Endodermal cell (in vitro differentiated cells): ENCODE results near the gene ENHO. TPM values are rescaled to one million over a fixed set of nuclear protein-coding genes. Genes with fewer than 3 reads are reported as not detected.
A peak's percentile ranks its signal among the peaks of the same experiment; 100 is the strongest.

Experiments used
- DNase-seq: peaks from one replicate; pipeline ENCODE4 v3.0.0-alpha.2; 2017
- H3K27ac ChIP-seq: 2 replicates; pipeline ENCODE4 v1.5.1; 2013; ENCODE audit warnings: mild to moderate bottlenecking, low read depth, low read length, moderate library complexity
- H3K27me3 ChIP-seq: 2 replicates; pipeline ENCODE4 v1.6.1; 2013; ENCODE audit warnings: mild to moderate bottlenecking, low read length, moderate library complexity; ENCODE audit not compliant: insufficient read depth, control insufficient read depth, poor library complexity, severe bottlenecking
- H3K36me3 ChIP-seq: 2 replicates; pipeline ENCODE4 v1.7.0; 2013; ENCODE audit warnings: mild to moderate bottlenecking, low read length, moderate library complexity; ENCODE audit not compliant: control insufficient read depth, insufficient read depth
- H3K4me1 ChIP-seq: one replicate; pipeline ENCODE4 v1.7.0; 2013; ENCODE audit warnings: low read length; ENCODE audit not compliant: control insufficient read depth, insufficient read depth
- H3K4me3 ChIP-seq: 2 replicates; pipeline ENCODE4 v1.5.1; 2013; ENCODE audit warnings: mild to moderate bottlenecking, low read length, moderate library complexity
- H3K9ac ChIP-seq: 2 replicates; pipeline ENCODE4 v1.6.1; 2013; ENCODE audit warnings: mild to moderate bottlenecking, low read length, moderate library complexity; ENCODE audit not compliant: poor library complexity, severe bottlenecking; ENCODE audit errors: extremely low read depth
- H3K9me3 ChIP-seq: 2 replicates; pipeline ENCODE4 v1.6.1; 2013; ENCODE audit warnings: mild to moderate bottlenecking, low read length, moderate library complexity; ENCODE audit not compliant: control insufficient read depth
- H3K27ac Mint-ChIP-seq: 2 replicates; pipeline ENCODE4 v1.8.0; 2020; ENCODE audit warnings: mixed read lengths
- H3K27me3 Mint-ChIP-seq: 2 replicates; pipeline ENCODE4 v1.8.0; 2021; ENCODE audit warnings: mild to moderate bottlenecking, mixed read lengths; ENCODE audit not compliant: insufficient read depth
- H3K36me3 Mint-ChIP-seq: 2 replicates; pipeline ENCODE4 v1.8.0; 2020; ENCODE audit warnings: low read depth, mixed read lengths
- H3K4me1 Mint-ChIP-seq: 2 replicates; pipeline ENCODE4 v1.8.0; 2020; ENCODE audit warnings: mixed read lengths
- H3K4me3 Mint-ChIP-seq: 2 replicates; pipeline ENCODE4 v1.8.0; 2020; ENCODE audit warnings: mild to moderate bottlenecking, moderate library complexity, mixed read lengths
- H3K9me3 Mint-ChIP-seq: 2 replicates; pipeline ENCODE4 v1.8.0; 2020; ENCODE audit warnings: mild to moderate bottlenecking, mixed read lengths
- WGBS, 2 experiments: methylation state at CpG; one replicate each; pipeline versions ENCODE4 v1.1.5 to v1.1.7; 2013; ENCODE audit warnings: missing lambda C conversion rate in 2 of 2, mixed read lengths in 1 of 2; ENCODE audit not compliant: insufficient coverage in 1 of 2, insufficient read length in 1 of 2; 5-methylcytosine and 5-hydroxymethylcytosine counted together
- total RNA-seq, 2 donors: library from RNA; stranded (reverse); fragmentation: NEBNext Ultra II Directional in 1 of 2; extraction: Animal tissue kit (Norgen Biotek cat#: 25700) in 1 of 2; gene quantifications; 2 replicates in 1 of 2; 3 replicates in 1 of 2; pipeline ENCODE4 v1.2.1, GENCODE V29; 2021
- TF ChIP-seq, protein P1 (sequence below): fragments of 200-600 bp; sonication (generic); conservative IDR thresholded peaks from 2 replicates; pipeline ENCODE4 v1.5.0; 2021; ENCODE audit warnings: antibody characterized with exemption, mild to moderate bottlenecking

ENHO gene
- total RNA-seq, 2 donors from 2014 or later: 7.1 to 14.5 TPM

DNA sequence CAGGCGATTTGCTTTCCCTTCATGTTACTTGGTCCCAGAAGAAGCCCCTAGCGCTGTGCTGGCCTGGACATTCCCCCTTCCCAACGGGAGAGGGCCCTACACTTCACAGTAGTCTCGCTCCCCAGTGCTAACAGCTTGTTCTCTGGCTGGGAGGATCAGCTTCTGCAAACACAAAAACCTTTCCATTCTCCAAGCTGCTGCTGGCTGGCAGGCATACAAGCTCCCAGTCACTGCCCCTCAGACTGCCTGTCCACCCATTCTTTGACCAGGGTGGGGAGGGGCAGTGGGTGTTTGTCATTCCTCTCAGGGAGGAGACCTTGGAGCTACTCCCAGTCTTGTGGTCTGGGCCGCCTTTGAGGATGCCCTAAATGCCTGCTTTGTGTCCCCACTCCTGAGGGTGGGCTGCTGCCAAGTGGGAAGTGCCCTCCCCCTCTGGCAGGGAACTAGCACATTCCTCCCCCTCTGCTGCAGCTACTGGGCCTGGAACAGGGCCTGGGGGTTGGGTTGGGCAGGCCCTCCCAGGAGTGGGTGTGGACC, 20.8 kb downstream of the ENHO start:
- Histone ChIP-seq H3K27me3 (peaks cover 40% of the 10 kb centered on the region), H3K36me3 (no peaks in the 10 kb centered on the region), H3K4me3 (no peak overlapping the region), H3K9me3 (no peaks in the 10 kb centered on the region), H3K9ac (no peak overlapping the region), H3K27ac (no peak overlapping the region), H3K4me1 (no peaks in the 10 kb centered on the region)
- TF ChIP-seq, protein P1, sequence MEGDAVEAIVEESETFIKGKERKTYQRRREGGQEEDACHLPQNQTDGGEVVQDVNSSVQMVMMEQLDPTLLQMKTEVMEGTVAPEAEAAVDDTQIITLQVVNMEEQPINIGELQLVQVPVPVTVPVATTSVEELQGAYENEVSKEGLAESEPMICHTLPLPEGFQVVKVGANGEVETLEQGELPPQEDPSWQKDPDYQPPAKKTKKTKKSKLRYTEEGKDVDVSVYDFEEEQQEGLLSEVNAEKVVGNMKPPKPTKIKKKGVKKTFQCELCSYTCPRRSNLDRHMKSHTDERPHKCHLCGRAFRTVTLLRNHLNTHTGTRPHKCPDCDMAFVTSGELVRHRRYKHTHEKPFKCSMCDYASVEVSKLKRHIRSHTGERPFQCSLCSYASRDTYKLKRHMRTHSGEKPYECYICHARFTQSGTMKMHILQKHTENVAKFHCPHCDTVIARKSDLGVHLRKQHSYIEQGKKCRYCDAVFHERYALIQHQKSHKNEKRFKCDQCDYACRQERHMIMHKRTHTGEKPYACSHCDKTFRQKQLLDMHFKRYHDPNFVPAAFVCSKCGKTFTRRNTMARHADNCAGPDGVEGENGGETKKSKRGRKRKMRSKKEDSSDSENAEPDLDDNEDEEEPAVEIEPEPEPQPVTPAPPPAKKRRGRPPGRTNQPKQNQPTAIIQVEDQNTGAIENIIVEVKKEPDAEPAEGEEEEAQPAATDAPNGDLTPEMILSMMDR: peak; percentile 76
- Mint-ChIP-seq H3K36me3 (no peaks in the 10 kb centered on the region), H3K4me3 (no peak overlapping the region), H3K27ac (no peak overlapping the region), H3K9me3 (no peaks in the 10 kb centered on the region), H3K4me1 (peaks cover 17% of the 10 kb centered on the region), H3K27me3 (peaks cover 31% of the 10 kb centered on the region)
- peak; percentile 81 for DNase-seq
- 36 to 59% methylated on average over 3 to 5 of the region's 5 CpGs for WGBS, 2 experiments

DNA sequence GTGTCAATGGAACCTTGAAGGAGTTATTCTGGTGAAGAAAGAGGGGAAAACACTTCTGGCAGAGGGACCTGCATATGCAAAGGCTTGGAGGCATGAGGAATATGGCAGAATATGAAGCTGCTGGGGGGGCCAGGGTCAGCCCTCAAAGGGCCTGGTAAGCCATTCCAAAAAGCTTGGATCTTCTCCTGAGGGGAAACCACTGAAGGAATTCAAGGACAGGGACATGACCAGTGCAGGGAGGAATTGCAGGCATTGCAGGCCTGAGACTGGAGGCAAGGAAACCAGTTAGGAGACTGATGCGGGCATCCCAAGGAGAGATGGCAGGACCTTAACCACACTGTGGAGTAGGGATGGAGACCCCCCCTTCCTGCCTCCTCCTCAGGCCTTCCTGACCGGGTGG, 21.4 kb downstream of the ENHO start:
- WGBS, 2 experiments: 92 to 100% methylated on average over 1 to 2 of the region's 2 CpGs
- H3K27me3 Mint-ChIP-seq: peaks cover 26% of the 10 kb centered on the region
- no peaks in the 10 kb centered on the region for H3K9me3 Mint-ChIP-seq
- H3K4me1 ChIP-seq: no peaks in the 10 kb centered on the region
- H3K27ac Mint-ChIP-seq: no peak overlapping the region
- peaks cover 17% of the 10 kb centered on the region for H3K4me1 Mint-ChIP-seq
- H3K9me3 ChIP-seq: no peaks in the 10 kb centered on the region
- TF ChIP-seq, protein P1: no peak
- H3K4me3 Mint-ChIP-seq: no peak overlapping the region
- H3K27ac ChIP-seq: no peak overlapping the region
- H3K9ac ChIP-seq: no peak overlapping the region
- no peak for DNase-seq
- no peaks in the 10 kb centered on the region for H3K36me3 Mint-ChIP-seq
- H3K27me3 ChIP-seq: peaks cover 34% of the 10 kb centered on the region
- no peaks in the 10 kb centered on the region for H3K36me3 ChIP-seq
- H3K4me3 ChIP-seq: no peak overlapping the region

DNA sequence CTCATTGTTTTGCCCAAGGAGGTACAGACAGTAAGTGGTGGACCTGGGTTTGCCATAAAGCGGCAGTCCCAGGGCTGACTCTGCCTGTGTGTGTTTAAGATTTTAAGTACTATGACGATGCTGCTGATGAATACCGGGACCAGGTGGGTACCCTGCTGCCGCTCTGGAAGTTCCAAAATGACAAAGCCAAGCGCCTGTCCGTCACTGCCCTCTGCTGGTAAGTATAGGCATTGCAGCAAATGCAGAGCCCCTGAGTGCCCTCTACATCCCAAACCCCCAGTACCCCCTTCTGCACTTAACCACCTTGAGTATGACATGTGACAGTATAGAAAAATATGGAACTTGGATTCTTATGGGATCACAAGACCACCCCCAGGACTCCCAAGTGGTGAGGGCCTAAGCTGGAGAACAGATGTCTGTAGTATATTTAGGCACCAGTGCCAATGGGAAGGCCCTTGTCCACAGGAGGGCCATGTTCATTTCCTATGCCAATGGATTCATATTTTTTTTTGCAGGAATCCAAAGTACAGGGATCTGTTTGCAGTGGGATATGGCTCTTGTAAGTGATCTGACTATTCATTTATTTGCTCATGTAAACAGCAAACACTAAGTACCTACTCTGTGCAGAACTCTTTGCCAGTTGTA, 22.0 kb downstream of the ENHO start:
- Mint-ChIP-seq H3K36me3 (no peaks in the 10 kb centered on the region), H3K27ac (no peak overlapping the region), H3K4me1 (peaks cover 17% of the 10 kb centered on the region), H3K4me3 (no peak overlapping the region), H3K27me3 (peaks cover 28% of the 10 kb centered on the region), H3K9me3 (no peaks in the 10 kb centered on the region)
- Histone ChIP-seq H3K36me3 (no peaks in the 10 kb centered on the region), H3K4me3 (no peak overlapping the region), H3K27me3 (peaks cover 30% of the 10 kb centered on the region), H3K27ac (no peak overlapping the region), H3K9ac (no peak overlapping the region), H3K4me1 (no peaks in the 10 kb centered on the region), H3K9me3 (no peaks in the 10 kb centered on the region)
- 9 to 18% methylated on average over 4 to 6 of the region's 6 CpGs for WGBS, 2 experiments
- DNase-seq: peak; percentile 93
- TF ChIP-seq, protein P1: peak; percentile 97
